Frontal cortex (tissue), 4 donors: ENCODE data around the gene PRM3. TPM values are rescaled to one million over a fixed set of nuclear protein-coding genes. Genes with fewer than 3 reads are reported as not detected.
"Not testable (repeated sequence)": the region's sequence is repeated elsewhere in the genome, so short reads cannot be mapped to it uniquely, and the experiment has no call there.

Source experiments
- DNase-seq, 2 donors: peaks; one replicate each; pipeline ENCODE4 v3.0.0; 2012; ENCODE audit warnings: low spot score in 2 of 2
- FAIRE-seq: peaks from 2 replicates; lab custom pipeline; 2012; peaks lifted over from hg19 to GRCh38; lab: Jason Lieb, UNC
- total RNA-seq: library from RNA; depleted of rRNA; stranded (reverse); fragments of >200 nt; gene quantifications from one replicate; pipeline ENCODE4 v1.2.3, GENCODE V29; 2014
- donor health status: control.
- donor health status: control.
- donor health status: control.

Gene PRM3
- total RNA-seq, 1 donor from 2014 or later: not detected

DNA sequence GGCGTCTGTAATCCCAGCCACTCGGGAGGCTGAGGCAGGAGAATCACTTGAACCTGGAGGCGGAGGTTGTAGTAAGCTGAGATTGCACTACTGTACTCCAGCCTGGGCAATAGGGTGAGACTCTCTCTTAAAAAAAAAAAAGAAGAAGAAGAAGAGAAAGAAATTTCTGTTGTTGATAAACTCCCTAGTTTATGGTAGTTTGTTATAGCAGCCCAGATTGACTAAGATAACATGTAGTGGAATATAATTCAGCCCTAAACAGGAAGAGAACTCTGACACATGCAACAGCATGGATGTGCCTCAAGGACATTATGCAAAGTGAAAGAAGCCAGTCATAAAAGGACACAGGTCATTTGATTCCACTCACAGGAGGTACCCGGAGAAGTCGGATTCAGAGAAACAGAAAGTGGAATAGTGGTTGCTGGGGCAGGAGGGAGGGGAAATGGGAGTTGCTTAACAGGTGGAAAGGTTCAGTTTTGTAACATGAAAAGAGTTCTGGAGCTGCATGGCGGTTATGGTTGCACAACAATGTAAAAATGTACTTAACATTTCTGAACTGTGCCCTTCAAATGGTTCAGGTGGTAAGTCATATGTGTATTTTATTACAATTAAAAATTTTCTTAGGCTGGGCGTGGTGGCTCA lies 33.7 kb upstream of the PRM3 start:
- FAIRE-seq (no peak), DNase-seq (no peak)

DNA sequence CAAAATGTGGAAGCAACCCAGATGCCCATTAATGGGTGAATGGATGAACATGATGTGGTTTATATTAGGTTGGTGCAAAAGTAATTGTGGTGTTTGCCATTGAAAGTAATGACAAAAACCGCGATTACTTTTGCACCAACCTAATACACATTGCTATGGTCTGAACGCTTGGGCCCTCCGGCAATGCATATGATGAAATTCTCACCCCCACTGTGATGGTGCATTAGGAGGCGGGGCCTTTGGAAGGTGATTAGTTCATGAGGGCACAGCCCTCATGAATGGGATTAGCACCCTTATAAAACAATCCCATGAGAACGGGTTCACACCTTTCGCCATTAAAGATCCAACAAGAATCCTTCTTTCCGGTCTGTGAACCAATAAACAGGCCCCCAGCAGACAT lies 33.0 kb upstream of the PRM3 start:
- DNase-seq: no peak
- no peak for FAIRE-seq

DNA sequence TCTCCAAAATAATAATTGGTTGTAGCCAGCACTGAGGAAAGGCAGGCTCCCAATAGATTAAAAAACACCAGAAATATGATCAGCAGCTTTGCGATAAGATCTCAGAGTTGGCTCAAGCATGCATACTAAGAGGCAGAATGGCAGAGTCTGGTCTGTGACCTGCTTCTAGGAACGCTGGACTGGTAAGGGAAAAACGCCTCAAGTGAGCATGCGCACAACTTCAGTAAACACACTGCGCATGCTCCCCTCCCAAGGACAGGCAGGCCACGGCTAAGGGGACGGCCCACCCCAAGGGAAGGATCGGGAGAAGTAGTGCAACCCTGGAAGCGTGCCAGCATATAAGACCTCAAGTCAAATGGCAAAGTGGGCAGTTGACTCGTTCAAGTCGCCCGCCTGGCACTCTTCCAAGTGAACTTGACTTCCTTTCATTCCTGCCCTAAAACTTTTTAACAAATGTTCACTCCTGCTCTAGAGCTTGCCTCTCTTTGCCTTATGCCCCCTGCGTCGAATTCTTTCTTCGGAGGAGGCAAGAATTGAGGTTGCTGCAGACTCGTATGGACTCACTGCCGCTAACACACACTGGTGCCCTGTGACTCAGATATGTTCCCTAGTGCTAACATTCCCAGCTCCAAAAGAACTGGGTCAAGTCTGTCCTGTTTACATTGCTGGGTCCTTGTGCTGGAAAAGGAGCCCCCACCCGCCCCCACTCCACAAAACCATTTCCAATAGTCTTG lies 30.1 kb upstream of the PRM3 start:
- DNase-seq (no peak), FAIRE-seq (no peak)

DNA sequence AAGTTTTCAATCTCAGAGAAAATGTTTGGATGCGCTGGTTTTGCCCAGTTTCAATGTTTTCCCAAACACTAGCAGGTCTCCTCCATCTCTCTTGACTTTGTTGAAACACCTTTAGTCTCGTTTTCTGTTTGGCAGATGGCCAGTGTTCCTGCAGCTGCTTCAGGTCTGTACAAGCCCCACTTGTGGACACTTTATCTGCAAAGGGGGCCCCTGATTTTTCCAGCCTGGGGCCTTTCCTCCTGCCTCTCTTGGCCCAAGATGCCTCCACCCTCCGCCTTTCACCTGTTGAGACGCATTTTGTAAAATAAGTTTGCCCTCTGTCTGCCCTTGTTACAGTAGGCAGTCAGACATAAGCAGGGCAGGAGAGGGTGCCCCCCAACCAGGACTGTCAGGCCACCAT lies 29.5 kb upstream of the PRM3 start:
- DNase-seq: no peak
- FAIRE-seq: no peak

DNA sequence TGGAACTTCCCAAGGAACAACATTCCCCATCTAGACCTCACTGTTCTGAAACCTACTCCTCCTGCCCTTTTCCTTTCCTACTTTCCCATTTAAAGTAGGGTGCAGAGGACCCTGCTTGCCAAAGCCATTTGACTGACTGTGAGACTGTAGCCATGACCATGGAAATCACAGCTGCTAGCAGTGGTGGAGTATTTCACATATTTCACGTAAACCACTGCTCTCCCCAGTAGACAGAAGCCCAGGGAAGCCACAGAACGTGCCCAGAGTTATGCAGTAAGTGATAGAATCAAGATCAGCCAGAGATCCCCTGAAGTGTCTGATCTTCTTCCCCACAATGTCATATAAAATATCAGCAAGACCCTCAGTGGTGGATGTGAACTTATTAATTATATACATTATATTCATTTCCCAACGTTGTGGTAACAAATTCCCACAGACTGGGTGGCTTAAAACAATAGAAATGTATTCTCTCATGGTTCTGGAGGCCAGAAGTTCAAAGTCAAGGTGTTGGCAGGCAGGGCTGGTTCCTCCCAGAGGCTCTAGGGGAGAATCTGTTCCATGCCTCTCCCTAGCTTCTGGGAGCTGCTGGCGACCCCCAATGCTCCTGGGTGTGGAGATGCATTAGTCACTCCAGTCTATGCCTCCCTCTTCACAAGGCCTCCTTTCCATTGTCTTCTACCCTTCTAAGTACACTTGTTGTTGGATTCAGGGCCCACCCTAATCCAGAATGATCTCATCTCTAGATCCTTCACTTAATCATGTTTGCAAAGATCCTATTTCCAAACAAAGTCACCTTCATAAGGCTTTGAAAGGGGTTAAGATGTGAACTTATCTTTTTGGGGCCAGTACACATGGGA lies 28.4 kb upstream of the PRM3 start:
- FAIRE-seq: no peak

DNA sequence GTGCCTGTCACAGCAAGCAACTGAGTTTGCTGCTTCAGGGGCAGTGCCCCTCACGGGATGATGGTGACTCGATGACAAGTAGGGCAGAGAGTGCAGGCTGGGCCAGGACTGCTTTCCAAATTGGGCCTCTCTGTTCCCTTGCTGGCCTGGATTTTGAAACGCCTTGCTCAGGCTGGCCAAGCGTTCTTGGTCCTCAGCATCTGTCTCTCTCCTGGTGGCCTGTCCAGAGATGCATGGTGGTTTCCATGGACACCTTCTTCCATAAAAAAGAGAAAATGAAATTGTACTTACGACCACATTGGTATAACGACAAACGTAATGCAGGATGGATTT lies 27.1 kb upstream of the PRM3 start:
- DNase-seq (no peak), FAIRE-seq (no peak)

More for the DNA sequence above, 28.4 kb upstream of the PRM3 start:
- no peak for DNase-seq

DNA sequence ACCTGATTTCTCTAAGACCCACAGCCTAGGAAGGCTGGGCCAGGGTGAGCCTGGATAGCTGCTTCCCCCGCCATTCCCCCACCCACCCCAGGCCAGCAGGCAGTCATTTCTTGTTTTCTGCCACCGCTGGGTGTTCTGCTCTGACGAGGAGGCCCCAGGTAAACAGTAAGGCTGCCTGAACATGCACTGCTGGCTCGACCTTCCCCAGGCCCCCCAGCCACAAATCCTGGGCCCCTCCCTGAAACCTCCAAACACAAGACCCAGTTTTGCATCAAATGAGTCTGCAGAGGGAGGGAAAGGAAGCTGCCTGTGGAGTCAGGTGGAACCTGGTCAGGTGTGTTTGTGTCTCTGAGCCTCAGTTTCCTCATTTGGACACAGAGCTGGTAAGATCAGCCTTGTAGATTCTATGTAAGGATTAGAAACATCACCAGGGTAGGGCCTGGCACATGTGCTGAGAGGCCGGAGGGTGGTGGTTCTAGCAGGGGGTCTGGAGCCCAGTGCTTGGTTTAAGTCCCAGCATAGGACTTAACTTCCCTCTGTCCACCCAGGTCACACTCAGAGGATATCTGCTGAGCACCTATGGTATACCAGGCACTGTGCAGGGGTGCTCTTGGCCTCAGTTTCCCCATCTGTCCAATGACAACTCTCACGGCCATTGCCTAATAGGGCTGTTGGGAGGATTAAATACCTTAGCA lies 26.6 kb upstream of the PRM3 start:
- DNase-seq: no peak
- no peak for FAIRE-seq

DNA sequence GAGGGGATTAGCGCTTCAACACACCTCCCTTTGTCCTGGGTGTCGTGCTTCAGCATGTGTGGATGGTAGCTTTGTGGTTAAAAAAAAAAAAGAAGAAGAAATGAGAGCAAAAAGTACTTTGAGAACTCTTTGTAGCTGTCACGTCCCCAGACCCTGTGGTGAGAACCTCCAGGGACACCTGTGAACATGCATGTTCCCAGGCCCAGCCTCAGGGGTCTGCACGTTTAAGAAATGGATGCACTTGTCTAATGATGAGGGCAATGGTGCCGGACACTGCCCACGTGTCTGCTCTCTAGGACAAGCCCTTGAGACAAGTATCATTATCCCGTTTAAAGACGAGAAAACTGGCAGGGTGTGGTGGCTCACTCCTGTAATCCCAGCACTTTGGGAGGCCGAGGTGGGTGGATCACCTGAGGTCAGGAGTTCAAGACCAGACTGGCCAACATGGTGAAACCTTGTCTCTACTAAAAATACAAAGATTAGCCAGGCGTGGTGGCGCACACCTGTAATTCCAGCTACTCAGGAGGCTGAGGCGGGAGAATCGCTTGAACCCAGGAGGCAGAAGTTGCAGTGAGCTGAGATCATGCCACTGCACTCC lies 25.6 kb upstream of the PRM3 start:
- not testable (repeated sequence) for DNase-seq, FAIRE-seq

DNA sequence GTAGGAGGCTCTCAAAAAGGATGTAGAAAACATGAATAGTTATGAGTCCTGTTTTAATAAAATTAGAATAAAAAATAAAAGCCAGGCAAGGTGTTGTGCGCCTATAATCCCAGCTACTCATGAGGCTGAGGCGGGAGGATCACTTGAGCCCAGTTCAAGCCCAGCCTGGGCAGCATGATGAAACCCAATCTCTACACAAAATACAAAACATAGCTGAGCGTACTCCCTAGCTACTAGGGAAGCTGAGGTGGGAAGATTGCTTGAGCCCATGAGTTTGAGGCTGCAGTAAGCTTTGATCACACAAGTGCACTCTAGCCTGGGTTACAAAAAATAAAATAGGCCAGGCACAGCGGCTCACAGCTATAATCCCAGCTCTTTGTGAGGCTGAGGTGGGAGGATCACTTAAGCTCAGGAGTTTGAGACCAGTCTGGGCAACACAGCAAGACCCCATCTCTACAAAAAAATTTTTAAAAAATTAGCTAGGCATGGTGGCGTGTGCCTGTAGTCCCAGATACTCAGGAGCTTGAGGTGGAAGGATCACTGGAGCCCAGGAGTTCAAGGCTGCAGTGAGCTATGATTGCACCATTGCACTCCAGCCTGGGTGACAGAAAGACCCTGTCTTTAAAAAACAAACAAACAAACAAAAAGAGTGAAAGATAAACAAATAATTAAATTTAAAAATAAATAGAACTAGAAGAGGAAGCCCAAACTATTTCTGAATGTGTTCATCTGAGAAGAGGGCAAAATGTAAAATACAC lies 24.9 kb upstream of the PRM3 start:
- DNase-seq (no peak), FAIRE-seq (no peak)

DNA sequence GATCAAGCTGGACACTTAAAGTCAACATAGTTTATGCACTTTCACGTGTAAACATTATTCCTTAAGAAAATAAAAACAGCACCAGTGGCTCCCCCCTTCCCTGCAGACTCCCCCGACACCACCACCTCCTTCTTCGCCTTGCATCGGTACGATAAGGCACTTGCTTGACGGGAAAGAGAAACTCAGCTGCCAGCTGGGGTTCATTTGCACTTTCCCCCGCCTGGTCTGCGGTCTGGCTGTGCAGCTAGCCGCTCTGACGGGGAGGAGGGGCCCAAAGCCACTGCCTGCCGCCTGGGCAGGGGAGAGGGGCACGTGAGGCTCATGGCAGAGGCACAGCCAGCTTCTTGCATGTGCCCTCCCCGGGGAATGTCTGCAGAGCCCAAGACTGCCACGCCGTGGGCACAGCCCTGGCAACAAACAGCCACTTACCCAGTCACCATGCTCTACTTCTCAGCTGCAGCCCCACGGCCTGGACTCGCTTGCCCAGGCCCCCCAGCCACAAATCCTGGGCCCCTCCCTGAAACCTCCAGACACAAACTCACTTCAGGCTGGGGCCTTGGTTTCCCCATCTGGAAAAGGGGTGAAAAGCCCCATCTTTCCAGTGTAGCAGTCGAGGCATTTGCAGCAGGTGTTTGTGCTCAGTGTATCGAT lies 24.2 kb upstream of the PRM3 start:
- DNase-seq (peak; percentile 40 to 55), FAIRE-seq (no peak)

DNA sequence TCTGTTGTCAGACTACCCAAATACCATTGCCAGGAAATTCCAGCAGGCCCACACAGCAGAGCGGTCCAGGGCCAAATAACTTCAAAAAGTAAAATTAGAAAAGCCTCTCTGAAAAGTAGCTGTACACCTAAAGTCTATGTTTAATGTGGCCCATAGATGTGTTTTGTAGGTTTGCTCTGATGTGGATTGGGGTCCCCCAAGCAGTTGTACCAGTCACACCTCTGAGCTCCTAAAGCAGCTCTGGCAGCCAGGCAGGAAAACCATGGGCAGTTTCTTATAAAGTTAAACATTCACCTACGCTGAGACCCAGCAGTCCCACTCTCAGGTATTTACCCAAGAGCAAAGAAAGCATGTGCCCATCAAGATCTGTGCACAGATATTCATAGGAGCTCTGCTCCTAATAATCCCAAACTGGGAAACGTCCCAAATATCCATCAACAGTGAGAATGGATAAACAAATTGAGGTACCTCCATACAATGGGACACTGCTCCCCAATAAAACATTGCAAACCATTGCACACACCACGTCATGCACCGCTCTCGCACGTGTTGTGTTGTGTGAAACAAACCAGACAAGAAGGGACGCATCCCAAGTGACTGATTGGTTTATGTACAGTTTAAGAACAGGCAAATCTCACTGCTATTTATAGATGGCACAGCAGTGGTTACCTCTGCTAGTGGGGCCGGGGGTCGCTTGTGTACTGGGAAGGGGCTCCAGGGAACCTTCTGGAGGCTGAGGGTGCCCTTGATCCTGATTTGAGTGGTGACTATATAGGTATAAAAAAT lies 23.5 kb upstream of the PRM3 start:
- no peak for DNase-seq

DNA sequence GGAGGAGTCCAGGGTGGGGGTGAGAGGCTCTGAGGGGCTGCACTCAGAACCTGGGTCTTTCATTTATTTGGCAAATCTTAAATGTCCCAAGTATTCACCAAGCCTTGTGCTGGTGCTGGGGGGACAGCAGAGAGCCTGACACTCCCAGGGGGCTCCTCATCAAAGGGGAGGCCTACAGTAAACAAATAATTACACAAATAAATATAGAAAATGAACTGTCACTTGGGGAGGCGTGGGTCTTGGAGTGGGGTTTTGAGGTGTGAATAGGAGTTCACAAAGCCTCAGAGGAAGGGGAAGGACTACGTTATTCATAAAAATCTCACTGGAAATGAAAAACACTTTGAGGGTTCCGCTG lies 22.9 kb upstream of the PRM3 start:
- DNase-seq: no peak
- FAIRE-seq: no peak

More for the DNA sequence above, 23.5 kb upstream of the PRM3 start:
- no peak for FAIRE-seq

DNA sequence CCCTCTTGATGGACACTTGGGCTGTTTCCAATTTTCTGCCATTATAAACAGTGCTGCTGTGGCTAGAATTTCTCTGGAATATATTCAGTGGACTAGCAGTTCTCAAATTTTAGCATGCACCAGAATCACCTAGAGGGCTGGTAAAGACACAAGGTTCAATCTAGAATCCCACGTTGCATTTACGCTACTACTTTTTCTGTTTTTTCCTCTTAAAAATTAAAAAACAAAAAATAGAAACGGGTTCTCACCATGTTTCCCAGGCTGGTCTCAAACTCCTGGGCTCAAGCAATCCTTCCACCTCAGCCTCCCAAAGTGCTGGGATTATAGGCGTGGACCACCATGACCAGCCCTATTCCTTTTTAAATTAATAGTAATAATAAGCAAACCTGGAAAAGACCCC lies 22.2 kb upstream of the PRM3 start:
- FAIRE-seq (no peak), DNase-seq (no peak)

DNA sequence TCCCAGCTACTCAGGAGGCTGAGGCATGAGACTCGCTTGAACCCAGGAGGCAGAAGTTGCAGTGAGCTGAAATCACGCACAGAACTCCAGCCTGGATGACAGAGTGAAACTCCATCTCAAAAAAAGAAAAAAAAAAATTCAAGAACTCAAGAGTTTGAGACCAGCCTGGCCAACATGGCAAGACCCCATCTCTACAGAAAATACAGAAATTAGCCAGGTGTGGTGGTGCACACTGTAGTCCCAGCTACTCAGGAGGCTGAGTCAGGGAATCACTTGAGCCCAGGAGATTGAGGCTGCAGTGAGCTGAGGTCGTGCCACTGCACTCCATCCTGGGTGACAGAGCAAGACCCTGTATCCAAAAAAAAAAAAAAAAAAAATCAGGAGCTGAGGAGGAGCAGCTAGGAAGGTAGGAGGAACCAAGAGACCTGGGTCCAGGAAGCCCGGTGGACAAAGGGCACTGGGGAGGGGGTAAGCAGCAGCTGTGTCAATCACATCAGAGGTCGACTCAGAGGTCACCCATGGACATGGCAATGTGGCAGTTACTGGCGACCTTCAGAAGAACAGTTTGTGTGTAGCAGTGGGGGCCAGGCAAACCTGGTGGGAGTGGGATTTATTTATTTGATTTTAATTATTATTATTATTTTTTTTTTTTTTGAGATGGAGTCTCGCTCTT lies 18.8 kb upstream of the PRM3 start:
- no peak for DNase-seq
- FAIRE-seq: no peak

DNA sequence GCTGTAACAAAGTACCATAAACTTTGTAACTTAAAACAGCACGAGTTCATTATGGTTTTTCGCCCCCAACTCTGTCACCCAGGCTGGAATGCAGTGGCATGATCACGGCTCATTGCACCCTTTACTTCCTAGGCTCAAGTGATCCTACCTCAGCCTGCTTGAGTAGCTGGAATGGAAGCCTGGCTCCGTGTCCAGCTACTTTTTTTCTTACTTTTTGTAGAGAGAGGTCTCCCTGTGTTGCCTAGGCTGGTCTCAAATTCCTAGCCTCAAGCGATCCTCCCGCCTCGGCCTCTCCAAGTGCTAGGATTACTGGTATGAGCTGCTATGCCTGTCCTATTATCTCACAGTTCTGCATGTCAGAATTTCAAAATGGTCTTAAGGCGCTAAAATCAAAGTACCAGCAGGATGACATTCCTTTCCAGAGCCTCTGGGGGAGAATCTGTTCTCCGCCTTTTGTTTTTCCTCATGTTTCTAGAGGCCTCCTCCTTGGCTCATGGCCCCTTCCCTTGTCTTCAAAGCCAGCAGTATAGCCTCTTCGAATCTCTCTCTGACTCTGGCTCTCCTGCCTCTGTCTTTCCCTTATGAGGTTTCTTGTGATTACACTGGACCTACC lies 17.8 kb upstream of the PRM3 start:
- no peak for DNase-seq
- FAIRE-seq: no peak

DNA sequence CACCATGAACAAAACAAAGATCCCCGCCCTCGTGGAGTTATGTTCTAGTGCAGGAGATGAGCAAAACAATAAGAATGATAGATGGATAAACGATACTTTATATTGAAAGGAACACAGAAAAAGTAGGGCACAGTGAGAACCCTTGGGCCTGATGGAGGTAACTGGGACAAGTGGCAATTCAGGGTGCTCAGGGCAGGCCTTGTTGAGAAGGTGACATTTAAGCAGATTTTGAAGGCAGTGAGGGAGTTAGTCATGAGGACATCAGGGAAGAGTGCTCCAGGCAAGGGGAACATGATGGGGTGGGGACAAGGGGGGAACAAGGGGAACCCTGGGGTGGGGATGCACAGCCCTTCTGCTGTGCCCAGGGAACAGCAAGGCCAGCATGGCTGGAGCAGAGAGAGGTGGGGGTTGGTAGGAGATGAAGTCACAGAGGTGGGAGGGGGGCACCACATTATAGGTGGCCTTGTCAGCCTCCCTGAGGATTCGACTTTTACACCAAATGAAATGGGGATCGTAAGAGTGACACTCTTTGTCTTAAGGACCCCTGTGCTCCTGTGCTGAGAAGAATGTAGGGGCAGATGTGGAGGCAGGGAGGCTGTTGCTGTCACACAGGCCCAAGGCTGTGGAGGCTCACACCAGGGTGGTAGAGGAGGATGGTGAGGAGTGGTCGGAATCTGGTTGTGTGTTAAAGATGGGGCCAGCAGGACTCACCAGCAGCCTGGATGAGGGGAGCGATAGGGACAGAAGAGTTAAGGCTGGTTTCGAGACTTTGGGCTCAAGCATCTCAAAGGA lies 16.9 kb upstream of the PRM3 start:
- FAIRE-seq (no peak), DNase-seq (no peak)
